HG02852 (cell line): ENCODE data around the gene GYG2.
"Not testable (repeated sequence)": the region's sequence is repeated elsewhere in the genome, so short reads cannot be mapped to it uniquely, and the experiment has no call there.

Experiments used
- ATAC-seq: cut with Tn5 transposase; IDR thresholded peaks from one replicate; pipeline ENCODE4 v1.9.1; 2021; ENCODE audit warnings: mild to moderate bottlenecking, moderate library complexity; ENCODE audit not compliant: unreplicated experiment

GYG2 gene

DNA sequence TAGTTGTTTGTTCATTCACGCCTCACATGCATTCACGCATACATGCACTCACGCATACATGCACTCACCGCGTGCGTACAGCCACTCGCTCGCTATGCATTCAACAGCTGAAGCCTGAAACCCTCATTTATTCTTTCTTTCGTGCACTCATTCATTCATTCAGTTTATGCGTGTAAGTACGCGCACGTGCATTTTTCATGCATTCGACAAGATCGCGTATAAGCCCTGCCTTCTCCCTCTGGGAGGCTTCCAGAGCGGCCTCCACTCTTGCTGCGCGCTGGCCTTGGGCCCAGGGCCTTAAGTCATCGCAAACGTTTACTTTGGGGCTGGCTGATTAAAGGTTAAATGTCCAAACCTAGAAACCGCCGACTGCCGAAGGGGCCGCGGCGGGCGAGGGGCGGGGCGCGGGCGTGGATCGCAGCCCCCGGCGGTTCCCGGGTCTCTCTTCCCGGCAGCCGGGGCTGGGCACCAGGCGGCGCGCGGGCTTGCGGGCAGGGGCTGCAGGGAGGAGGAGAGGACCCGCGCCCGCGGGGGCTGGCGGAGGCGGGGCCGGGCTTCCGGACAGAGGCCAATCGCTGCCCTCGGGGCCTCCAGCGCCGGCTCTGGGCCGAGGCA is at the start of gene GYG2:
Gene GYG2, plus strand, starts transcription at position 587 of the 615 bp plus-strand sequence. CDS start 1,259 bp downstream, outside the sequence.
- ATAC-seq: no peak

GRCh38 chrX:2780472-2781225 is 48.1 kb upstream of the GYG2 start:
- not testable (repeated sequence) for ATAC-seq

GRCh38 chrX:2781226-2781571 is 47.5 kb upstream of the GYG2 start:
- ATAC-seq: no peak

- peak; percentile 59 for ATAC-seq
Observed at GRCh38 chrX:2781698-2782097, 47.0 kb upstream of the GYG2 start.

GRCh38 chrX:2782171-2782570 is 46.6 kb upstream of the GYG2 start:
- no peak for ATAC-seq

DNA sequence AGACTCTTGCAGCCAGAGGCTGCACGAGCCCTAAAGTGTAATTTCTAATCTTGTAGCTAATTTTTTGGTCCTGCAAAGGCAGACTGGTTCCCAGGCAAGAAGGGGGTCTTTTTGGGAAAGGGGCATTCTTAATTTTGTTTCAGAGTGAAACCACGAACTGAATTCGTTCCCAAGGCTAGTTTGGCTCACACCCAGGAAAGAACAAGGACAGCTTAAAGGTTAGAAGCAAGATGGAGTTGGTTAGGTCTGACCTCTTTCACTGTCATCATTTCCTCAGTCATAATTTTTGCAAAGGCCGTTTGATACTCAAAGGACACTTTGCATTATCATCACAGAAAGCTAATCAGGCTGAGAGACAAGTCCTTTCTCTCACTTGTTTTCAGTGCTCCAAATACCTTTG is 46.0 kb upstream of the GYG2 start:
- ATAC-seq: no peak

DNA sequence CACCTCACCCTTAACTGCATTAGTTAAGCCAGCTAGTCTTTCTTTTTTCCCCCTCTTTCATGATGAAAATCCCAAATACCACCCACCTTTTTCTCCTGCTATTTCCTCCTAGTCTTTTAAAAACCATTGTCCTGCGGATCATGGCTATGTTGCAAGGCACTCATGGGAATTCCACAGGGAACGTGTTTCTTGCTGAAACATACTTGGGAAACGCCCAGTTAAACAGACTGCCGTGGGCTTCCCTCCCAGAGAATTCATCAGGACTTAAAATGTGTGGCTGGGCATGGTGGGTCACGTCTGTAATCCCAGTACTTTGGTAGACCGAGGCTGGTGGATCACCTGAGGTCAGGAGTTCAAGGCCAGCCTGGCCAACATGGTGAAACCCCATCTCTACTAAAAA is 44.7 kb upstream of the GYG2 start:
- no peak for ATAC-seq

GRCh38 chrX:2785538-2785937 is 43.2 kb upstream of the GYG2 start:
- ATAC-seq: no peak

- ATAC-seq: no peak
Observed at GRCh38 chrX:2788980-2789379, 39.8 kb upstream of the GYG2 start.

DNA sequence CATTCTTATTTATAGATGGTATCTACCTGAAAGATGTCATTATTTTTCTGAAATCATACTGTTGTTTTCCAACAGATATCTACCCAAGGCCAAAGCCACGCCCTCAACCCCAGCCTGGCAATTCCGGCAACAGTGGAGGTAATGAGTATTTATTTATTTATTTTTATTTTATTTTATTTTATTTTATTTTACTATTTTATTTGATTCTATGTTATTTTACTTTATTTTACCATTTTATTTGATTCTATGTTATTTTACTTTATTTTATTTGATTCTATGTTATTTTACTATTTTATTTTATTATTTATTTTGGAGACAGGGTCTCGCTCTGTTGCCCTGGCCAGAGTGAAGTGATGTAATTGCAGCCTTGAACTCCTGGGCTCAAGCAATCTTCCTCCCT is 39.2 kb upstream of the GYG2 start:
- ATAC-seq: no peak

- ATAC-seq: no peak
Observed at GRCh38 chrX:2793752-2794151, 35.0 kb upstream of the GYG2 start.

- no peak for ATAC-seq
Observed at GRCh38 chrX:2794336-2794735, 34.4 kb upstream of the GYG2 start.

DNA sequence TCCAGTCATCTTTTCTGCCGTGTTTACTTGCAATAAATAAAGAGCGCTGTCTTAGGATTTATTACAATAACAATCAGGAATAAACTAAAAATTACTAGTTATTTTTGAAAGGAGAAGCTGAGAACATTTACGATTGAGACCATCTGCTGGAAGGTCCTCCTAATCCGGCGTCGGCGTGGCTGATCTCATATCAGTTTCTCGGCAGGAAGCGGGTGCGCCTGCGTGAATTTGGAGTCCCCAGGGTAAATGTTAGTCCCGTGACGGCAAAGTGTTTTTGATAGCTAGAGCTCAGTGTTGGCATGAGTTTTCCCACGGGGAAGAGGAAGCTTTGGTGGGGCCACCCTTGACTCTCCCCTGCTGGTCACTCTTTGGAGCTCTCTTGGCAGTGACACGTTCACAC is 31.9 kb upstream of the GYG2 start:
- ATAC-seq: not testable (repeated sequence)

- no peak for ATAC-seq
Observed at GRCh38 chrX:2799369-2799768, 29.4 kb upstream of the GYG2 start.

DNA sequence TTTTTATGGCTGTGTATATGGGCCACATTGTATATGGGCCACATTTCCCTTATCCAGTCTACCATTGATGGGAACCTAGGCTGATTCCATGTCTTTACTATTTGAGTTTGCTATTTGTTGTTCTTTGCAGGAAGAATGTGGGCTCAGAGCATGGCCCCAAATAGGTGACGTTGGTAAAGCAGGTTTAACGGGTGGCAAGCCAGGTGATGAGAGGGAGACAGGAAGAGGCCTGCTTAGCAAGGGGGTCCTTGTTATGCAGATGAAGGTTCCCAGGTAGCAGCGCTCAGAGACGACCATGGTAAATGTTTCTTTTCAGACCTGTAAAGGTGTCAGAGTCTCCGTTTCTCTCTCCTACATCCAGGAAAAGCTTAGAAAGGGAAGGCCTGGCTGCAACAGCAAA is 28.8 kb upstream of the GYG2 start:
- ATAC-seq: not testable (repeated sequence)

DNA sequence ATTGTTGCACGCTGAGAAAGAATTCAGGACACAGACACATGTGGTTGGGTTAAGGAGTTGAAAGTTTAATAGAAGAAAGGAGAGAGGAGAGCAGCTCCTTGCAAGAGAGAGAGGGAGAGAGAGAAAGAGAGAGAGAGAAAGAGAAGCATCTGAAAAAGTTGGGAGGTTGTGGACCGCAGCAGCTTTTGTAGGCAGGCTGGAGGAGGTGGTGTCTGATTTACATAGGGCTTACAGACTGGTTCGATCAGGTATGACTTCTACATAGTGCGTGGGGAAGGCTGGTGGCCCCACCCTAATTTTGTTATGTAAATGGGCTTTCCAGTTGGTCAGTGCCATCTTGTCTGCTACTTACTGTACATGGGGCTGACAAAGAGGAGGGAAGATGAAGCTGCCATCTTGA is 27.5 kb upstream of the GYG2 start:
- ATAC-seq: no peak

DNA sequence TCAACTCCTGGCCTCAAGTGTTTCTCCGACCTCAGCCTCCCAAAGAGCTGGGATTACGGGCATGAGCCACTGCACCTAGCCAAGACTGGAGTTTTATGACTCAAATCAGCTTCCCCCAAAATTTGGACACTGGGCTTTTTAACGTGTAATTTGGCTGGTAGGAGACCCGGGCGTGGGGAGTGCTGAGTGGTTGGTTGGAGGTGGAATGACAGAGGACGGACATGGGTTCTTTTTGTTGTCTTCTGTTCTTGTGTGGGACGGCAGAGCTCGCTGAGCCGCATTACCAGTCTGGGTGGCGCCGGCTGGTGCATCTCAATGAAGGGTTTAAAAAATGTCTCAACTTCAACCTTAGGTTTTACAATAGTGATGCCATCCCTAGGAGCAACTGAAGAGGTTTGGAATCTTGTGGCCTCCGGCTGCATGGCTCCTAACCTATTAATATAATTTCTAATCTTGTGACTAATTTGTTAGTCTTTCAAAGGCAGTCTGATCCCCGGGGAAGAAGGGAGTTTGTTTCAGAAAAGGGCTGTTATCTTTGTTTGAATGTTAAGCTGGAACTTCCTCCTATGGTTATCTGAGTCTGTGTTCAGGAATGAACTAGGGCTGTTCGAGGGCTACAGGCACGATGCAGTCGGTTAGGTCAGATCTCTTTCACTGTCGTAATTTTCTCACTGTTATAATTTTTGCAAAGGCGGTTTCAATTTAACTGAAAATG is 26.2 kb upstream of the GYG2 start:
- ATAC-seq: not testable (repeated sequence)

DNA sequence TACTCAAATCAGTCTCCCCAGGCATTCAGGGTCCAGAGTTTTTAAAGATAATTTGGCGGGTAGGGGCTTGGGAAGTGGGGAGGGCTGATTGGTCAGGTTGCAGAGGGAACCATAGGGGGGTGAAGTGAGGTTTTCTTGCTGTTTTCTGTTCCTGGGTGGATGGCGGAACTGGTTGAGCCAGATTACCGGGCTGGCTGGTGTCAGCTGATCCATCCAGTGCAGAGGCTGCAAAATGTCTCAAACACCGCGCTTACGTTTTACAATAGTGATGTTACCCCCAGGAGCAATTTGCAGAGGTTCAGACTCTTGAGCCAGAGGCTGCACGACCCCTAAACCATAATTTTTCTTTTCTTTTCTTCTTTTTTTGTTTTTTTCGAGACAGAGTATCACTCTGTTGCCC is 25.2 kb upstream of the GYG2 start:
- ATAC-seq: not testable (repeated sequence)

DNA sequence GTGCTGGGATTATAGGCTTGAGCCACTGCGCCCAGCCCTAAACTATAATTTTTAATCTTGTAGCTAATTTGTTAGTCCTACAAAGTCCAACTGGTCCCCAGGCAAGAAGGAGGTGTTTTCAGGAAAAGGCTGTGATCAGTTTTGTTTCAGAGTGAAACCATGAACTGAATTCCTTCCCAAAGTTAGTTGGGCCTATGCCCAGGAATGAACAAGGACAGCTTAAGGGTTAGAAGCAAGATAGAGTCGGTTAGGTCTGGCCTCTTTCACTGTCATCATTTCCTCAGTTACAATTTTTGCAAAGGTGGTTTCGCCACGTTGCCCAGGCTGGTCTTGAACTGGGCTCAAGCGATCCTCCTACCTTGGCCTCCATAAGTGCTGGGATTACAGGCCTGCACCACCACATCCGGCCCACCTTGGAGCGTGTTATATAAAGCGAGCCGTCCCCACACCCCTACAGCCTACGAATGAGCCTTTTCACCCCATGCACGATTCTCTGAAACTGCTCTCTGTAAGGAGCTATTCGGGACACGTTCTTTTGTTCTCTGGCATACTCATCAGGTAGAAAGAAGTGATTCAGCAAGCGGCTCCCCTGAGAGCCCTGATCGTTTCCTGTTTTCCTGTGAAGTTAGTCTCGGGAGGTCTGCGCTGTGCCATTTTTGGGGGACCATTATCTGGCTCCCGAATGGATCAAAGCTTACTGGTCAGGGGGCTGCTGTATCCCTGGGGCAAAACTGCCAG is 24.5 kb upstream of the GYG2 start:
- not testable (repeated sequence) for ATAC-seq

DNA sequence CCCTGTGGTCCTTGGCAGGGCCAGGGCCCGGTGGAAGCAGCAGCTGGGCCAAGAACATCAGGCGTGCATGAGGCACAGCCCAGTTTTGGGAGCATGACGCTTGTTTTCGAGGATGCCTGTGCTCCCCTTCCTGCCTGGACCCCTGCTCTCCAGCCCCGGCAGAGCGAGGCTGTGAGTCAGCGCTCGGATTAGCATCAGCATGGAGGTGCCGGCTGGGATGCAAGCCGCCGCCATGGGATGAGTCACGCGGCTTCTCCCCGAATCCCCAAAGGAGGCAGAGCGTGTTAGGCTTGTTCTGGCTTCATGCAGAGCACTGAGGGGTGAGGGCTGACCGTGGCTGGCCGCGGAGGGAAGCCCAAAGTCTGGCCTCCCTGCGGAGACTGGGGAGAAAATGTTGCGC is 23.9 kb upstream of the GYG2 start:
- ATAC-seq: not testable (repeated sequence)

GRCh38 chrX:2811271-2811670 is 17.5 kb upstream of the GYG2 start:
- ATAC-seq: no peak
